ENCODE measurements around the gene COX6B1. TPM values are rescaled to one million over a fixed set of nuclear protein-coding genes. Genes with fewer than 3 reads are reported as not detected.

Gene COX6B1
- total RNA-seq, 1 experiment from 2014 or later: 213 TPM

- no peak for TF ChIP-seq CTCF (IDR thresholded peaks at IDR 0.05; ENCODE audit: unreplicated experiment)
- intact Hi-C loops (cut with micrococcal nuclease): no loop called here
- DNase-seq (ENCODE audit: unreplicated experiment): no peak
- BruUV-seq (replicated peaks): no TSS peak
- CTCF ChIA-PET: no interaction called here
- POLR2A ChIA-PET: interaction anchor here (0.7 to 1.5 kb wide), 3 partner anchors 8 to 148 kb away, joined by 3 to 11 read pairs (median 5); partner anchors contain the start of gene COX6B1
- Mint-ChIP-seq H3K4me1 (ENCODE audit: insufficient read depth, unreplicated experiment) (no peaks in the 10 kb centered on the region), H3K36me3 (ENCODE audit: insufficient read depth, unreplicated experiment) (peaks cover 98% of the 10 kb centered on the region), H3K27ac (ENCODE audit: low read depth, unreplicated experiment) (no peak overlapping the region), H3K4me3 (ENCODE audit: unreplicated experiment) (no peak overlapping the region), H3K27me3 (ENCODE audit: insufficient read depth, unreplicated experiment) (no peaks in the 10 kb centered on the region), H3K9me3 (ENCODE audit: unreplicated experiment) (no peaks in the 10 kb centered on the region)
Measured at GRCh38 chr19:35656700-35657099, 8.6 kb downstream of the COX6B1 start.

- ChIA-PET POLR2A (no interaction called here), CTCF (interaction anchor here (1.0 kb wide), 1 partner anchor 35 kb away, joined by 3 read pairs; no protein-coding TSS in a partner anchor)
- no peak for TF ChIP-seq CTCF (IDR thresholded peaks at IDR 0.05; ENCODE audit: unreplicated experiment)
- DNase-seq (ENCODE audit: unreplicated experiment): no peak
- Mint-ChIP-seq H3K4me3 (ENCODE audit: unreplicated experiment) (no peak overlapping the region), H3K9me3 (ENCODE audit: unreplicated experiment) (no peaks in the 10 kb centered on the region), H3K27ac (ENCODE audit: low read depth, unreplicated experiment) (no peak overlapping the region), H3K36me3 (ENCODE audit: insufficient read depth, unreplicated experiment) (peaks cover 93% of the 10 kb centered on the region), H3K27me3 (ENCODE audit: insufficient read depth, unreplicated experiment) (no peaks in the 10 kb centered on the region), H3K4me1 (ENCODE audit: insufficient read depth, unreplicated experiment) (no peaks in the 10 kb centered on the region)
- intact Hi-C loops (cut with micrococcal nuclease): no loop called here
- no TSS peak for BruUV-seq (replicated peaks)
Measured at GRCh38 chr19:35657904-35658700, 10.0 kb downstream of the COX6B1 start.

- H3K36me3 Mint-ChIP-seq (ENCODE audit: insufficient read depth, unreplicated experiment): peaks cover 64% of the 10 kb centered on the region
- CTCF ChIA-PET: interaction anchor here (0.6 to 1.3 kb wide), 3 partner anchors 10 to 308 kb away, joined by 3 to 5 read pairs (median 4); no protein-coding TSS in a partner anchor
- no peaks in the 10 kb centered on the region for H3K9me3 Mint-ChIP-seq (ENCODE audit: unreplicated experiment)
- no peak overlapping the region for H3K27ac Mint-ChIP-seq (ENCODE audit: low read depth, unreplicated experiment)
- no peak for DNase-seq (ENCODE audit: unreplicated experiment)
- no TSS peak for BruUV-seq (replicated peaks)
- H3K4me3 Mint-ChIP-seq (ENCODE audit: unreplicated experiment): no peak overlapping the region
- intact Hi-C loops (cut with micrococcal nuclease): no loop called here
- POLR2A ChIA-PET: interaction anchor here (0.9 to 1.4 kb wide), 3 partner anchors 8 to 202 kb away, joined by 3 read pairs; partner anchors contain the start of gene COX6B1
- no peaks in the 10 kb centered on the region for H3K4me1 Mint-ChIP-seq (ENCODE audit: insufficient read depth, unreplicated experiment)
- no peak for TF ChIP-seq CTCF (IDR thresholded peaks at IDR 0.05; ENCODE audit: unreplicated experiment)
- no peaks in the 10 kb centered on the region for H3K27me3 Mint-ChIP-seq (ENCODE audit: insufficient read depth, unreplicated experiment)
Measured at GRCh38 chr19:35661995-35662340, 13.8 kb downstream of the COX6B1 start.

DNA sequence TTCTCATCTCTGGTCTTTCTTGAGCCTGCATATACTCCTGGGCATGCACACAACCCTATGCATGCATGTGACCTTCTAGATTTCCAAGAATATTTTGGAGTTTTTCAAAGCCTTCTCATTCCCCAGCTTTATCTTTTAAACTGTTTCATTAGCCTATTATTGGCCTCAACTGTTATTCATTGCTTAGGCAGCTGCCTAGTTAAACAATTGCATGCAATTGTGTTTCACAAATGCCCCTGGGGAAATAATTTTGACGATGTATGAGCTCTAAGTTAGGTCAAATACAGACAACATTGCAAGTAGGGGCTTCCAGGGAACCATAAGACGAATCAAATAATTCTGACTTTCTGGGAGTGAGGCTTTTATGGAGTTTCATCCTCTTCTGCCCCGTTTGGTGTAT is 15.9 kb downstream of the COX6B1 start:
- TF ChIP-seq CTCF (IDR thresholded peaks at IDR 0.05; ENCODE audit: unreplicated experiment): no peak
- no peaks in the 10 kb centered on the region for H3K9me3 Mint-ChIP-seq (ENCODE audit: unreplicated experiment)
- DNase-seq (ENCODE audit: unreplicated experiment): no peak
- POLR2A ChIA-PET: interaction anchor here (0.6 kb wide), 1 partner anchor 350 kb away, joined by 3 read pairs; the partner anchor contains the start of gene ALKBH6
- peaks cover under 1% of the 10 kb centered on the region for H3K27me3 Mint-ChIP-seq (ENCODE audit: insufficient read depth, unreplicated experiment)
- intact Hi-C loops (cut with micrococcal nuclease): no loop called here
- H3K27ac Mint-ChIP-seq (ENCODE audit: low read depth, unreplicated experiment): no peak overlapping the region
- H3K4me1 Mint-ChIP-seq (ENCODE audit: insufficient read depth, unreplicated experiment): no peaks in the 10 kb centered on the region
- H3K36me3 Mint-ChIP-seq (ENCODE audit: insufficient read depth, unreplicated experiment): peaks cover 45% of the 10 kb centered on the region
- CTCF ChIA-PET: interaction anchor here (1.1 kb wide), 1 partner anchor 191 kb away, joined by 5 read pairs; no protein-coding TSS in a partner anchor
- no peak overlapping the region for H3K4me3 Mint-ChIP-seq (ENCODE audit: unreplicated experiment)
- no TSS peak for BruUV-seq (replicated peaks)
